Panc1 (cell line): Measurements from ENCODE around the gene SRRM4. TPM values are rescaled to one million over a fixed set of nuclear protein-coding genes. Genes with fewer than 3 reads are reported as not detected.

Experiments used
- ATAC-seq: fragments of 200-7000 bp; cut with Tn5 transposase; 2 replicates; pipeline ENCODE4 v1.9.1; 2020; ENCODE audit warnings: mild to moderate bottlenecking, moderate library complexity
- BruUV-seq: library from RNA; stranded (reverse); fragments of 400-500 nt; replicated peaks from 2 replicates; lab custom pipeline; 2021; lab: Mats Ljungman, UMichigan
- CTCF ChIA-PET: fragments of 300-600 bp; sonication (Branson Sonifier 250); formaldehyde crosslinking; loops from one replicate; lab custom pipeline; 2022; ENCODE audit warnings: antibody characterized with exemption; lab: Charles Lee
- POLR2A ChIA-PET: fragments of 300-600 bp; sonication (Branson Sonifier 250); formaldehyde crosslinking; loops from one replicate; lab custom pipeline; 2022; ENCODE audit warnings: antibody characterized with exemption; lab: Charles Lee
- DNase-seq: peaks from one replicate; pipeline ENCODE4 v3.0.0-alpha.2; 2010; ENCODE audit warnings: low read depth, low spot score
- H3K27ac ChIP-seq: 2 replicates; pipeline ENCODE4 v1.5.1; 2011; ENCODE audit warnings: mild to moderate bottlenecking, low read length, inconsistent platforms
- H3K27me3 ChIP-seq: fragments of 200-500 bp; sonication (Bioruptor generic); 2 replicates; pipeline ENCODE4 v1.6.0; 2014; ENCODE audit warnings: low read length, inconsistent platforms; ENCODE audit not compliant: control insufficient read depth, insufficient read depth
- H3K36me3 ChIP-seq: fragments of 200-500 bp; sonication (Bioruptor generic); 2 replicates; pipeline ENCODE4 v1.5.1; 2014; ENCODE audit warnings: inconsistent platforms, mild to moderate bottlenecking, low read length, moderate library complexity; ENCODE audit not compliant: control insufficient read depth, insufficient read depth
- H3K4me1 ChIP-seq: 2 replicates; pipeline ENCODE4 v1.5.1; 2011; ENCODE audit warnings: inconsistent platforms, mild to moderate bottlenecking, low read length, moderate library complexity; ENCODE audit not compliant: control insufficient read depth, insufficient read depth
- H3K4me3 ChIP-seq, 2 experiments: 2 replicates each; pipeline ENCODE4 v1.5.1; 2011 to 2012; ENCODE audit warnings: low read depth in 2 of 2, low read length in 2 of 2, mild to moderate bottlenecking in 2 of 2, inconsistent platforms in 1 of 2, moderate library complexity in 1 of 2
- H3K9me3 ChIP-seq: fragments of 200-500 bp; sonication (Bioruptor generic); 2 replicates; pipeline ENCODE4 v1.5.1; 2014; ENCODE audit warnings: low read depth, mild to moderate bottlenecking, inconsistent platforms, low read length, moderate library complexity; ENCODE audit not compliant: control insufficient read depth, insufficient read depth
- CTCF ChIP-seq: fragments of 450-650 bp; IDR thresholded peaks from 2 replicates; pipeline ENCODE4 v1.5.1; 2017; ENCODE audit warnings: mild to moderate bottlenecking
- POLR2AphosphoS5 ChIP-seq: IDR thresholded peaks from 2 replicates; pipeline ENCODE4 v1.6.1; 2012; ENCODE audit warnings: mild to moderate bottlenecking, low read depth, low read length, moderate library complexity
- REST ChIP-seq, 2 experiments: IDR thresholded peaks; 2 replicates each; pipeline ENCODE4 v1.6.1; 2011 to 2012; ENCODE audit warnings: low read depth in 2 of 2, control low read depth in 1 of 2, low read length in 1 of 2, mild to moderate bottlenecking in 1 of 2, moderate library complexity in 1 of 2; ENCODE audit not compliant: insufficient read depth in 1 of 2
- SIN3A ChIP-seq: IDR thresholded peaks from 2 replicates; pipeline ENCODE4 v1.6.1; 2012; ENCODE audit warnings: low read depth, mild to moderate bottlenecking, low read length, moderate library complexity, borderline replicate concordance; ENCODE audit not compliant: insufficient read depth
- TCF7L2 ChIP-seq: IDR thresholded peaks from 2 replicates; pipeline ENCODE4 v1.6.1; 2011; ENCODE audit warnings: mild to moderate bottlenecking, low read depth, low read length, inconsistent platforms
- in situ Hi-C: cut with HindIII; loops from 2 replicates; pipeline ENCODE4 v1.10.0; 2016; ENCODE audit warnings: low sequenced_read_pairs, low pct_unique_long_range_greater_than_20kb
- intact Hi-C: fragments of 100-400 bp; cut with micrococcal nuclease; formaldehyde crosslinking; loops from one replicate; pipeline ENCODE4 v1.10.0; 2022; ENCODE audit not compliant: unreplicated experiment
- total RNA-seq: library from RNA; stranded (reverse); gene quantifications from one replicate; pipeline ENCODE4 v1.2.1, GENCODE V29; 2021; ENCODE audit not compliant: unreplicated experiment

Gene SRRM4
- total RNA-seq, 1 experiment from 2014 or later, result not detected

- Histone ChIP-seq H3K9me3 (no peaks in the 10 kb centered on the region), H3K27ac (no peak overlapping the region), H3K36me3 (no peaks in the 10 kb centered on the region), H3K27me3 (no peaks in the 10 kb centered on the region), H3K4me1 (no peaks in the 10 kb centered on the region), H3K4me3 (no peak overlapping the region)
- CTCF ChIA-PET, result no interaction called here
- DNase-seq, result no peak
- POLR2A ChIA-PET, result no interaction called here
- TF ChIP-seq TCF7L2 (no peak), REST (IDR thresholded peaks at IDR 0.05; ENCODE audit: insufficient read depth in 1 of 2, low read depth in 2 of 2, low read length in 1 of 2) (no peak), SIN3A (no peak), POLR2AphosphoS5 (no peak), CTCF (no peak)
- in situ Hi-C loops (no loop called here), intact Hi-C loops (no loop called here)
- ATAC-seq, result no peak
- BruUV-seq, result no TSS peak
Observed at GRCh38 chr12:119012179-119012578, 30.8 kb downstream of the SRRM4 start.

- Histone ChIP-seq H3K36me3 (no peaks in the 10 kb centered on the region), H3K4me1 (no peaks in the 10 kb centered on the region), H3K27me3 (no peaks in the 10 kb centered on the region), H3K4me3 (no peak overlapping the region), H3K9me3 (no peaks in the 10 kb centered on the region), H3K27ac (no peak overlapping the region)
- DNase-seq (no peak), ATAC-seq (no peak)
- ChIA-PET CTCF (no interaction called here), POLR2A (no interaction called here)
- in situ Hi-C loops, result no loop called here
- BruUV-seq, result no TSS peak
- TF ChIP-seq POLR2AphosphoS5 (no peak), TCF7L2 (no peak), SIN3A (no peak)
- intact Hi-C loops, result no loop called here
Observed at GRCh38 chr12:119013023-119013422, 31.7 kb downstream of the SRRM4 start.

- intact Hi-C loops, result no loop called here
- H3K27ac ChIP-seq, result no peak overlapping the region
- in situ Hi-C loops, result no loop called here
- ChIA-PET CTCF (no interaction called here), POLR2A (no interaction called here)
- no TSS peak for BruUV-seq
- H3K27me3 ChIP-seq, result no peaks in the 10 kb centered on the region
- no peak for ATAC-seq
- no peaks in the 10 kb centered on the region for H3K36me3 ChIP-seq
- TF ChIP-seq POLR2AphosphoS5 (no peak), TCF7L2 (no peak)
- no peak overlapping the region for H3K4me3 ChIP-seq
- H3K9me3 ChIP-seq, result no peaks in the 10 kb centered on the region
- H3K4me1 ChIP-seq, result no peaks in the 10 kb centered on the region
- no peak for DNase-seq
Observed at GRCh38 chr12:119014368-119014767, 33.0 kb downstream of the SRRM4 start.
